ENCODE data around the gene APPL2. TPM values are rescaled to one million over a fixed set of nuclear protein-coding genes. Genes with fewer than 3 reads are reported as not detected.
"Not testable (repeated sequence)": the region's sequence is repeated elsewhere in the genome, so short reads cannot be mapped to it uniquely, and the experiment has no call there.

APPL2 gene
- polyA plus RNA-seq, 3 donors: 75.9 to 101 (median 87.0) TPM

DNA sequence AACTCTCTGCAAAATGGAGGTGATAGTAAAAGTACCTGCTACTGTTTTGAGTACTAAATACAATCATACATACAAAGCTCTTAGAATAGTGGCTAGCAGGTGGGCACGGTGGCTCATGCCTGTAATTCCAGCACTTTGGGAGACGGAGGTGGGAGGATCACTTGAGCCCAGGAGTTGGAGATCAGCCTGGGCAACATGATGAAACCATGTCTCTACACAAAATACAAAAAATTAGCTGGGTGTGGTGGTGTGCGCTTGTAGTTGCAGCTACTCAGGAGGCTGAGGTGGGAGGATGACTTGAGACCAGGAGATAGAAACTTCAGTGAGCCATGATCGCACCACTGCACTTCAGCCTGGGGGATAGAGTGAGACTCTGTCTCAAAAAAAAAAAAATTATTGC, 28.8 kb upstream of the APPL2 start:
- no peak for DNase-seq (ENCODE audit: extremely low read depth in 1 of 11, low read depth in 9 of 11, low spot score in 4 of 11)

DNA sequence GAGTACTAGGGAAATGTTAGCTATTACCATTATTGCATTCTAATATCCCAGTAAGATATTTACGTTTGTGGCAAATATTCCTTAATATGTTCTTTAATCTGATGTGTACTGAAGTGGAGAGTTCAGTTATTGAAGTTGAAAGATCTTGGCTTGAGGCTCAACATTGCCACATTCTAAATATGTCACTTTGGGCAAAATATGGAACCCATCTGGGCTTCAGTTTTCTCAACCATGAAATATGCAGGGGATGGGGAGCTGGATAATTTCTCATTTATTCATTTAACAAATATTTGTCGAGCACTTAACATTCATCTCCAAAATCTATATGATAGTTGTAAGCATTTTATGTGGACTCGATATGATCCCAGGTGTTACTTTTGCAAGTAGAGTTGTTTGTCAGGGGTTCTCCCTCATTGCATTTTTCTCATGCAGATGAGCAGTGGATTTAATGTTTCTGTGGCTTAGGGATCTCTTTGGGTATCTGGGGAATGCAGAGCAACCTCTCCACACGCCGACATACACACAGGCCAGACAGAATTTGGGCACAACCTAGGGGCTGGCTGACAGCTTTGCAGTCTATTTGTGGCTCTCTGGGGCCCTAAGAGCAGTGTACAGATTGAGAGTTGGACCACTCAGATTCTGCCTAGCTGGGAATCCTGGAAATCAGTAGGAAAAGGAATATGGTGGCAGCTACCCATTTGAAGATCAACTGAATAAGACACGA, 26.6 kb upstream of the APPL2 start:
- no peak for DNase-seq (ENCODE audit: extremely low read depth in 1 of 11, low read depth in 9 of 11, low spot score in 4 of 11)

DNA sequence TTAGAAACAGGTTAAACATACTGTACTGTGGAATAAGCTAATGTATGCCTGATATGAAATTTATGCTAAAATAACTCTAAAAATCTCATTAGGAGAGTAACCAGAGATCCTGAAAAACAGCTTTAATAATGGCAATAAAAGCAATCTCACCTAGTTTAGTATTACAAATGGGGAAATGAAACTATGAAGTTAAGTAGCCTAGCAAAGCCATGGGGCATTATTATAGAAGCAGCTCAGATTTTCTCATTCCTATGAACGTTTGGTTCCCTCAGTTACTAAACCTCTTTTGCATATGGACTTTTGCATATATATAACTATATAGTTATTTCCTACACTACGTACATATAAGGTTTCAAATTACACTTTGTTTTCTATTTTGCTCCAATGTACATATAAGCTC, 25.0 kb upstream of the APPL2 start:
- DNase-seq (ENCODE audit: extremely low read depth in 1 of 11, low read depth in 9 of 11, low spot score in 4 of 11): no peak

DNA sequence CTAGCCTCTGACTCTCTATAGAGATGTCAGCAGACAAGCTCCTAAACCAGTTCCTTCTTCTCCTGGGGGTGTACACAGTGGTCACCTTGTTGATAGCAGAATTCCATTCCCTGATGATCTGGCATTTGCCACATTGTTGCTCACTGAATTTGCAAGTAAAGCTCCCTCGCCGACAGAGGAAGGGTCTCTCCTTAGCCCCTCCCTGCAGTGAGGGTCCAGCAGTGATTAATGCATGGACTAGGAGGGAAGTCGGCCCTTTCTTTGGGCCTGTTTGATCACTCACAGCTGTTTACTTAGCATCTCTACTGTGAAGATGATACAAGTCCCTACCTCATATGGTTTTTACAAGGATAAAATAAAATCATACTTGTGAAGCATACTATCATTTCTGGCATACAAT, 23.3 kb upstream of the APPL2 start:
- no peak for DNase-seq (ENCODE audit: extremely low read depth in 1 of 11, low read depth in 9 of 11, low spot score in 4 of 11)

DNA sequence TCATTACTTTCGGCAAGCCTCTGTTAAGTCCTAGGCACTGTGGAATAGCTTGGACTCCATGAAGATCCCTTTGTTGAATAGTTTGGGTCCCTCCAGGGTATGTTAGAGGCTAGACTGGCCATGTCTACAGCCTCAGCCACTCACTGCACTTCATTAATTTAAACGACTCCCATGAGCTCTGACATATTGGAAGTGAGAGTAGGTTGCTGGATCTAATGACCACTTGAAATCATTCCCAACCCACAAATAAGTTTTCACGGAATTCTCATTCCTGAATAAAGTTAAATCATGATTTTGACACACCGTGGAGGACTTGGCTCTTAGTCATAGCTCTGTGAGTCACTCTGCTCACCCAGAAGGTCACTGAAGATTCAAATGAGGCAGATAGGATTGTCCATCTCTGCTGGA, 21.4 kb upstream of the APPL2 start:
- no peak for DNase-seq (ENCODE audit: extremely low read depth in 1 of 11, low read depth in 9 of 11, low spot score in 4 of 11)

DNA sequence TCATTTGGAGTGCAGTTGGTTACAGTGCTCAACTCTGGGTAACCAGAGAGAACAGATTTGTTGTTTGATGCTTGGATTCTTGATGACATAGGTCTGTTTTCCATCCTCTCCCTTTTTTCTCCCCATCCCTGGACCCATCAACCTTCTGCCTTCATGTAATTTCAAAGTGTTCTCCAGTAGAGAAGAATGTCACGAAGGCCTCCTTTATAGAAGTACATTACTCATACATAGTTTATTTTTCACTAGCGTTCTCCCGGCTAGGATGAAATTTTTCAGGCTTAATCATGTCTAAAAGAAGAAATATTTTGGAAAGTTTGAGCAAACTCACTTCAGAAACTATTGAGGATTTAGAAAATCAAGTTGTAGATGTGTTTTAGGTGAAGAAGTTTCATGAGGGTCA, 20.9 kb upstream of the APPL2 start:
- DNase-seq (ENCODE audit: extremely low read depth in 1 of 11, low read depth in 9 of 11, low spot score in 4 of 11): no peak

DNA sequence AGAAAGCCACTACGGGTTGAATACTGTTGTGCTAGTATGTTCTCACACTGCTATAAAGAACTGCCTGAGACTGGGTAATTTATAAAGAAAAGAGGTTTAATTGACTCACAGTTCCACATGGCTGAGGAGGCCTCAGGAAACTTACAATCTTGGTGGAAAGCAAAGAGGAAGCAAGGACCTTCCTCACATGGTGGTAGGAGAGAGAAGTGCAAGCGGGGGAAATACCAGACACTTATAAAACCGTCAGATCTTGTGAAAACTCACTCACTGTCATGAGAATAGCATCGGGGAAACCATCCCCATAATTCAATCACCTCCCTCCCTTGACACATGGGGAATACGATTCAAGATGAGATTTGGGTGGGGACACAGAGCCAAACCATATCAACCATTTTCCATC, 20.5 kb upstream of the APPL2 start:
- DNase-seq (ENCODE audit: extremely low read depth in 1 of 11, low read depth in 9 of 11, low spot score in 4 of 11): not testable (repeated sequence)

DNA sequence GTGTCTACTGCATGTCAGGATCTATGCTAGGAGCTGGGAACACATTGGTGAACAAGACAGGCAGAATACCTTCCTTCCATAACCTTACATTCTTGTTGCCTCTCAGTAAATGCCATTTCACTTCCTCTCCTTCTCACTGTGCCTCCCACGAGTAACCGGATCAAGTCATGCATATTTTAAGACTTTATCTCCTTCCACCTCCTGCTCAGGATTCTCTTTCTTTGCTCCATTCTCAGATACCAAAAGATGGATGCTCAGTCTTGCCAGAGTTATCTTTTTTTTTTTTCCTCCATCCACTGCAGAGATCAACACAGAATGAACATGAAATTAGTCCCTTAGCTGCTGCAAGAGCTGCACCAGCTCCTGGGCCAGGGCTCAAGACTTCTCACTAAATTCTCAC, 20.0 kb upstream of the APPL2 start:
- DNase-seq (ENCODE audit: extremely low read depth in 1 of 11, low read depth in 9 of 11, low spot score in 4 of 11): no peak

DNA sequence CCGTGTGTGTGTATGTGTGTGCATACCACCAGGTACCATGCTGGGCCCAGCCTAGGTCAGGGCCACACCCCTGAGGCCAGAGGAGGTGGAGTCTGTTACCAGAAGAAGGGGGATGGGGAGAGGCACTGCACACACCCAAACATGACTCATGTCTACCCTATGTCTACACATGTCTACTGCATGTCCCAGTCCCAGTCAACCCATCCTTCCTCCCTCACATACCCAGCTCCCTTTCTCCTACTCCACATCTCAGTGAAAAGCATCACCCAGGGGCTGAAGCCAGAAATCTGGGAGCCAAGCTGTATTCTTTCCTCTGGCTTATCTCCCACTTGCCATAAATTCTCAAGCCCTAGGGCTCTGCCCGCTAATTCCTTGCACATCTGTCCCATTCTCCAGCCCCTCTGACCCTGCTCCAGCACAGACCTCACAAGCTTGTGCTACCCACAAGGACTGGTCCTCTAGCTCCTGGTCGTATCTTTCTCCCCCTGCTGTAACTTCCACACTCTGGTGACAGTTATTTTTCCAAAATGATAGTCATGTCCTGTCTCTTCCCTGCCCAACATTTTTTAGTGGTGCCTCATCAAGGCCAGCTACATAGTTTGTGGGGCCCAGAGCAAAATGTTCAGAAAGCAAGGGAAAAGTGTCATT, 18.0 kb upstream of the APPL2 start:
- no peak for DNase-seq (ENCODE audit: extremely low read depth in 1 of 11, low read depth in 9 of 11, low spot score in 4 of 11)

DNA sequence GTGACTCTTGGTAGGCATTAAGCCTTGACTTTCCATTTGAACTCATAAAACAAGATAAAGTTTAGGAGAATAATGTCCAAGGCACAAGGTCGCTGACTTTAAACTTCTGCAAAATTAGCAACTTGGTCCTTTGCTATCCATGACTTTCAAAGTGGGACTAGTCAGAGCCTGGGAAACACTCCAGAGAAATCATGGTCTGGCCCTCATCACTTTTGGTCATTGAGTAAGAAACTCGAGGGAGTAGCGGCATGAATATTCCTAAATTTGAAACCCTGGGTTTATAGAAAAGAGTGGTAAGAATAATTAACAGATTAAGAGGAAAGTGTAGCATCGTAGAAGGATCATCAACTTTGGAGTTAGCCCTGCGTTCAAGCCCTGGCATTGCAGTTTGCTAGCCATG, 16.9 kb upstream of the APPL2 start:
- no peak for DNase-seq (ENCODE audit: extremely low read depth in 1 of 11, low read depth in 9 of 11, low spot score in 4 of 11)

DNA sequence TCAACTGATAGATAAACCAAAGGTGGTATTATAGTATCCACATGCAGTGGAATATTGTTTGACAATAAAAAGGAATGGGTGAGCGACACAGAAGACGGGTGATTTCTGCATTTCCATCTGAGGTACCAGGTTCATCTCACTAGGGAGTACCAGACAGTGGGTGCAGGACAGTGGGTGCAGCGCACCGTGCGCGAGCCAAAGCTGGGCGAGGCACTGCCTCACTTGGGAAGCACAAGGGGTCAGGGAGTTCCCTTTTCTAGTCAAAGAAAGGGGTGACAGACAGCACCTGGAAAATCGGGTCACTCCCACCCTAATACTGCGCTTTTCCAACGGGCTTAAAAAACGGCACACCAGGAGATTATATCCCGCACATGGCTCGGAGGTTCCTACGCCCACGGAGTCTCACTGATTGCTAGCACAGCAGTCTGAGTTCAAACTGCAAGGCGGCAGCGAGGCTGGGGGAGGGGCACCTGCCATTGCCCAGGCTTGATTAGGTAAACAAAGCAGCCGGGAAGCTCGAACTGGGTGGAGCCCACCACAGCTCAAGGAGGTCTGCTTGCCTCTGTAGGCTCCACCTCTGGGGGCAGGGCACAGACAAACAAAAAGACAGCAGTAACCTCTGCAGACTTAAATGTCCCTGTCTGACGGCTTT, 9.9 kb upstream of the APPL2 start:
- DNase-seq (ENCODE audit: extremely low read depth in 1 of 11, low read depth in 9 of 11, low spot score in 4 of 11): not testable (repeated sequence)

DNA sequence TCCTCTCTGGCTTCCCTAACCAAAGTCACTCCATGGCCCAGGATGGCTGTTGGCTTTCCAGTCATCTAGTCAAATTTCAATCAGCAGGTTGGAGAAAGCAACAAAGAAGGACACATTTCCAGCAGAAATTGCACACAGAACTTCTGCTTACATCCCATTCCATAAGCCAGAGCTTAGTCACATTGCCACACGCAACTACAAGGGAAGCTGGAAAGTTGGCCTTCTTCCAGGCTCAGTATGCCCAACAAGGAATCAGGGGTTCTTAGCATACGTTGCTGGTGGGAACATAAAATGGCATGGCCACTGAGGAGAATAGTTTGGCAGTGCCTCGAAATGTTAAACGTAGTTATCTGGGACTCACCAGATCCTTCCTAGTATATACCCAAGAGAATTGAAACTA, 9.3 kb upstream of the APPL2 start:
- DNase-seq (ENCODE audit: extremely low read depth in 1 of 11, low read depth in 9 of 11, low spot score in 4 of 11): no peak

DNA sequence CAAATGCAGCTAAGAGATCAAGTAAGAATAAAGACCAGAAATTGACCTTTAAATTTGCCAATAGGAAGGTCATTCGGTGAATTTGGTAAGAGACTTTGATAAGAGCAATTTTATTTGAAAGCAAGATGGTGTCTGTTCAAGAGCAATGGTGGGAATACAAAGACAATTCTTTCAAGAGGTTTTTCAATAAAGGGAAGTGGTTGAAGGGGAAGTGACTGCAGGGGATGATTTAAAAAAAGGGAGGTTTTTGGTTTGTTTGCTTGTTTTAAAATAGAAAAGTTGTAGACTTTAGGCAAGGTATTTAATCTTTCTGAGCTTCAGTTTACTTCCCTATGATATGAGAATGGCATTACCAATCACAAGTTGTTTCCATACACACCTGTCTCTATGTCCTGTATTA, 4.3 kb upstream of the APPL2 start:
- DNase-seq (ENCODE audit: extremely low read depth in 1 of 11, low read depth in 9 of 11, low spot score in 4 of 11): no peak

DNA sequence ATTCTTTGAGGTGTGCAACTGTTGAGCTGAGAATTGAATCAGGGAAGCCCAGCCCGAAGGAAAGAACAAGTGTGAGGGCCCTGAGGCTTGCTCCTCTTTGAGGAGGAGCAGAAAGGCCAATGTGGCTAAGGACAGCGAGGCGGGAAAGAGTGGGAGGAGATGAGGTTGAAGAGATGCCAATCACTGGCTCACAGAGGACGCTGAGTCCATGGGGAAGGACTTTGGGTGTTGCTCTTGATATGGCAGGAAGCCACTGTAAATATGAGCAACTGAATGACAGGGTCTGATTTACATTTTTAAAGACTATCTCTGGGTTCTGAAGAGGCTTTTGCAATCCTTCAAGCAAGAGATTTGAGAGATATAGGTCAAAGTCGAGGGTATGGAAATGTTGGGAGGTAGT, 3.3 kb upstream of the APPL2 start:
- no peak for DNase-seq (ENCODE audit: extremely low read depth in 1 of 11, low read depth in 9 of 11, low spot score in 4 of 11)

DNA sequence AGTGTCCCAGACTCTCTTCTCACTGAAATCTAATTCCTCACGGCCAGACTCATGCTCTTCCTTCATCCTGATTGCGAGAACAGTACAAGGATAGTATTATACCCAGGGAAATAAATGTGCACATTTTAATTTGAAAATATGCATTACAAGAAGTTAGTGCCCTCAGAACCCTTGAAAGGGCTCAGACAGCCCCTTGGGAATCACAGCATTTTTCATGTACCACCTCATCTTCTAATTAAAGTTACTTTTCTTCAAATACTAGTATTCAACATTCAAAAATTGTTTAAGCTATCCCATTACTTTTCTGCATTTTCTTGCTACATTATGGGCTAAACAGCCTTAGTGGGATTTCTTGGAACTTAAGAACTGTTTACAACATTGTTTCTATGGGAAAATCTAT, 1.7 kb upstream of the APPL2 start:
- DNase-seq (ENCODE audit: extremely low read depth in 1 of 11, low read depth in 9 of 11, low spot score in 4 of 11): no peak

DNA sequence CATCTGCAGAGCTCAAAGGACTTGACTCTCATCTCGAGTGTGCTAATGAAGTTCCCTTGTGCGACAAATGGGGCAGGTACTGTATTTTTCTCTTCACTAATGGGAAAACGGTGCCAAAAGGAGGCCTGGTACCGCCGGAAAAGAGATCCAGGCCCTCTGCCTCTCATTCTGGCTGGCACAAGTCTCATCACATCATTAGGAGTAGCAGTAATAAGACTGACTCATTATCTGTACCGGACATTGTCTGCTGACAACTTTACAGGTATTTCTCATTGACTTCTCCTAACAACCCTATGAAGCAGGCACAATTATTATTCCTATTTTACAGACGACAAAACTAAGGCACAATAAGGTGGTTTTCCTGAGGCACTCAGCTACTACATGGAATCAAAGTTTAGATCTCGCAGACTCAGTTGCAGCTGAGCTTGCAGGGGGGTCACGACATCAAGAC, 668 bp downstream of the APPL2 start:
- DNase-seq (ENCODE audit: extremely low read depth in 1 of 11, low read depth in 9 of 11, low spot score in 4 of 11): peak in 2 of 11 donors; percentile 13 to 31

DNA sequence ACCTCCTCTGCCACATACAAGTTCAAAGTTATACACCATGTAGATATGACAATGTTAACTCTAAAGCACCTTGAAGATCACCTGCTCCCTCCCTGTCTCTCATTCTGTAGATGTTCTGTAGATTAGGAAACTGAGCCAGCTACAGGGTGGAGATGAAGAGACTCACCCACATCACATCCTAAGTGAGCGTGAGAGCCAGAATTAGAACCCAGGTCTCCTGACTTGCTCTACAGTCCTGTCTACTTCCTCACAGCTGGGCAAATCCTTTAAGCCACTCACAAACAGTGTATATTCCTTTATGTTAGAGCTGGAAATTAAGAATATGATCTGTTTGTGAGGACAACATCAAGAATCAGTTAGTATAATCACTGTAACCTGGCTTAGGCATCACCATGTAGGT, 1.8 kb downstream of the APPL2 start:
- no peak for DNase-seq (ENCODE audit: extremely low read depth in 1 of 11, low read depth in 9 of 11, low spot score in 4 of 11)

DNA sequence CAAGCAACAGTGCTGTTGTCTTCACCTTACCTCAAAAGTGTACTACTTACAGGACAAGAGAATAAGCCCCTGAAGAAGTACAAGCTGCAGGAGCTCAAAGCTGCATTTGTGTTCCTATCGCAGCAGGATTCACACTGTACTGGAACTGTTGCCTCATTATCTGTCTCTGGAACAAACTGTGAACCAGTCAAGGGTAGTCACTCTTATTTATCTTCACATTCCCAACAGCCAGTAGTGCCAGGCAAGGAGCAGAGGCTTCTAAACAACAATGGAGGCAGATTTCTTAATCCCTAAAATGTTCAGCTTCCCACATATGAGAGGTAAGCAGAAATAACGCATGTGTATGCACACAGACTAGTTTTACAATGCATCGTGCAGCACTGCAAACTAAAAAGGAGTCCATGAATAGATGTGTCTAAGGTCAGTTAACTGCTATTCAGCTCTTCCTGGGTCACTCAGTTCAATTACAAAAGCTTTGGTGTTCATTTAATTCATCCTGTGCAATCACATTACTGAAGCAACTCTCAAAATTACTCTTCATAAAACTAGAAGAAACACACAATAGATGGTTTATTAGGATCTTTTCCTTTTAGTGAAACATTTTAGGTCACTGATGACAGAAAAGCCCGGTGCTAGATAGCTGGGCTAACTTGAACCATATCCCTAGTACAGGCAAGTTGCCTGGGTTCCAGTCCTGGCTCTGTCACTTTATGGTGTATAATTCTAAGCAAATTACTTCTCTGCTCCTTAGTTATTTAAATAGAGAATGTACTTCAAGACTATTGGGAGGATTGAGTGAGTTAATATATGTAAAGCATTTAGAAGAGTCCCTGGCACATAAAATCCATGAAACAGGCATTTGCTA, 2.7 kb downstream of the APPL2 start:
- no peak for DNase-seq (ENCODE audit: extremely low read depth in 1 of 11, low read depth in 9 of 11, low spot score in 4 of 11)

DNA sequence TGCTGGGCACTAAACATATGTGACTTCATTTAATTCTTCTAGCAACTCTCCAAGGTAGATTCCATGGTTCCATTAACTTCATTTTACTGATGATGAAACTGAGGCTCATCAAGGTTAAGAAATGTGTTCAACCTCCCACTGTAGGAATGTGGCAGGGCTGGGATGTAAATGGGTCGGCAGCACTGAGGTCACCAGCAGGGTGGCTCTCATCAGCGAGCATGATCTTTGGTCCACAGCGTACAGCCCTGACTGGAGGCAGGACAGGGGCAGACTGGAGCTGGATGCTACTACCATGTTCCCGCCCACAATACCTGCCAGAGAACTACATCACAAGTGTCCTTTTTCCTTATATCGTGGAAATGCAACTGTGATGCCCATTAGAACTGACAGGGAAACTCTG, 4.6 kb downstream of the APPL2 start:
- no peak for DNase-seq (ENCODE audit: extremely low read depth in 1 of 11, low read depth in 9 of 11, low spot score in 4 of 11)

DNA sequence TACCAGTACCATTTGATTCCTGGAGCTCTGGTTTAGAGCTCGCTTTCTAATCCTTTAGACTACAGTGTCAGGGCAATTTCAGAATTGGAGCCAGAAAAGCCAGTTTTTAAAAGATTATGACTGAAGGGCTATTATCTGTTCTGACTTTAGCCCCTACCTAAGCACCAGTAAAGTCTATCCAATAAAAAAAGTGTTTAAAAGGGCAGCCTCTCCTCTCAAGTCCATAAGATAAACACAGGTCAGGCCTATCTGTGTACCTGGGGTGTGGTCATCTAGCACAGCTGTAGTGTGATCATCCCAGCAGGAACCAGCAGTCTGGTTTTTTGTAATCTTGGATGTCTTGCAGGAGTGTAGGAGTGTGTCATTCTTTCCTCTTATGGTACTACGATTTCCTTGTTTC, 6.6 kb downstream of the APPL2 start:
- DNase-seq (ENCODE audit: extremely low read depth in 1 of 11, low read depth in 9 of 11, low spot score in 4 of 11): no peak
